ENCODE measurements around the gene PDE8A. TPM values are rescaled to one million over a fixed set of nuclear protein-coding genes. Genes with fewer than 3 reads are reported as not detected.

The PDE8A gene
- total and polyA plus RNA-seq, 7 donors, result 27.8 to 45.5 (median 39.0) TPM

DNA sequence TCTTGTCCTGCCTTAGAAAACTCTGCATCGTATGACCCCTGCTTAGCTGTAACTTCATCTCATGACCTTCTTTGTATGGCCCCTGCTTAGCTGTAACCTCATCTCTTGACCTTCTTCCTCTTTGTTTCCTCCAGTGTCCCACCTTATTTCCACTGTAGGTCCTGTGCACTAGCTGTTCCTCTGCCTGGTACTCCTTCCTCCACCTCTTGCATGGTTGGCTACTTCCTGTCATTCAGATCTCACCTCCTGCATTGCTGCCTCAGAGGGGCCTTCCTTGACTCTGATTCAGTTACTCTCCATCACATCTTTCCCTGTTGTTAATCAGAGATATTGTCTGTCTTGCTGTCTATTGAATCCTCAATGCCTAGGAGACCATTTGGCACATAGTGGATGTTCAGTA is 63.2 kb downstream of the PDE8A start:
- Histone ChIP-seq H3K4me1 (peaks cover 0 to 17% (median 6%) of the 10 kb centered on the region in 4 donors), H3K4me3 (no peak overlapping the region), H3K27me3 (no peaks in the 10 kb centered on the region), H3K27ac (peak overlapping the region in 1 of 4 donors; percentile 1), H3K36me3 (no peaks in the 10 kb centered on the region), H3K9me3 (no peaks in the 10 kb centered on the region)
- DNase-seq, result no peak
- TF ChIP-seq, protein P1, sequence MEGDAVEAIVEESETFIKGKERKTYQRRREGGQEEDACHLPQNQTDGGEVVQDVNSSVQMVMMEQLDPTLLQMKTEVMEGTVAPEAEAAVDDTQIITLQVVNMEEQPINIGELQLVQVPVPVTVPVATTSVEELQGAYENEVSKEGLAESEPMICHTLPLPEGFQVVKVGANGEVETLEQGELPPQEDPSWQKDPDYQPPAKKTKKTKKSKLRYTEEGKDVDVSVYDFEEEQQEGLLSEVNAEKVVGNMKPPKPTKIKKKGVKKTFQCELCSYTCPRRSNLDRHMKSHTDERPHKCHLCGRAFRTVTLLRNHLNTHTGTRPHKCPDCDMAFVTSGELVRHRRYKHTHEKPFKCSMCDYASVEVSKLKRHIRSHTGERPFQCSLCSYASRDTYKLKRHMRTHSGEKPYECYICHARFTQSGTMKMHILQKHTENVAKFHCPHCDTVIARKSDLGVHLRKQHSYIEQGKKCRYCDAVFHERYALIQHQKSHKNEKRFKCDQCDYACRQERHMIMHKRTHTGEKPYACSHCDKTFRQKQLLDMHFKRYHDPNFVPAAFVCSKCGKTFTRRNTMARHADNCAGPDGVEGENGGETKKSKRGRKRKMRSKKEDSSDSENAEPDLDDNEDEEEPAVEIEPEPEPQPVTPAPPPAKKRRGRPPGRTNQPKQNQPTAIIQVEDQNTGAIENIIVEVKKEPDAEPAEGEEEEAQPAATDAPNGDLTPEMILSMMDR (IDR thresholded peaks at IDR 0.05), result no peak
- no peak for TF ChIP-seq POLR2AphosphoS5 (IDR thresholded peaks at IDR 0.05)
- TF ChIP-seq POLR2A (IDR thresholded peaks at IDR 0.05), result no peak
- no peak for TF ChIP-seq EP300 (IDR thresholded peaks at IDR 0.05)
- WGBS, 2 donors, result 94 to 98% methylated on average over 1 of the region's 1 CpG
- intact Hi-C loops (cut with DNase I), result loop anchor here (1.0 kb wide), 2 partner anchors 61 to 90 kb away; no protein-coding TSS in a partner anchor

DNA sequence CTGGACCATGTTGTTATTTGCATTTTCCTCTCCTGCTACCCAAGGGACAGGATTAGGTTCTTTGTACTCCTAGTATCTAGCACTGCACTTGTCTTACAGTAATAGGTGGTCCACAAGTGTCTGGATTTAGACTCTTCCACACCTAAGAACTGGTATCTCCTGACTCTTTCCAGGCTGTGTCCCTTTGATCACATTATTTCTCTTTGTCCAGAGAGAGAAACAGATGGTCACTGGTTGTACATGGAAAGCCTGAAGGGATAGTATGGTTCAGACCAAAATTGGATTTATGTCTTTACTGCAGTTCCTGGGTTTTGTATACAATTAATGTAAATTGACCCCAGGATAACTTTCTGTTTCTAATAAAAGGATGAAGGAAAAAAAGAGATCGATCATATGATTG is 64.0 kb downstream of the PDE8A start:
- Histone ChIP-seq H3K27ac (no peak overlapping the region), H3K4me1 (peaks cover 0 to 17% (median 6%) of the 10 kb centered on the region in 4 donors), H3K4me3 (no peak overlapping the region), H3K27me3 (no peaks in the 10 kb centered on the region), H3K9me3 (no peaks in the 10 kb centered on the region), H3K36me3 (no peaks in the 10 kb centered on the region)
- WGBS, 2 donors, result 39 to 60% methylated on average over 1 of the region's 1 CpG
- TF ChIP-seq, protein P1 (IDR thresholded peaks at IDR 0.05), result no peak
- TF ChIP-seq POLR2AphosphoS5 (IDR thresholded peaks at IDR 0.05), result no peak
- no peak for TF ChIP-seq POLR2A (IDR thresholded peaks at IDR 0.05)
- no peak for TF ChIP-seq EP300 (IDR thresholded peaks at IDR 0.05)
- intact Hi-C loops (cut with DNase I), result no loop called here
- DNase-seq, result no peak

DNA sequence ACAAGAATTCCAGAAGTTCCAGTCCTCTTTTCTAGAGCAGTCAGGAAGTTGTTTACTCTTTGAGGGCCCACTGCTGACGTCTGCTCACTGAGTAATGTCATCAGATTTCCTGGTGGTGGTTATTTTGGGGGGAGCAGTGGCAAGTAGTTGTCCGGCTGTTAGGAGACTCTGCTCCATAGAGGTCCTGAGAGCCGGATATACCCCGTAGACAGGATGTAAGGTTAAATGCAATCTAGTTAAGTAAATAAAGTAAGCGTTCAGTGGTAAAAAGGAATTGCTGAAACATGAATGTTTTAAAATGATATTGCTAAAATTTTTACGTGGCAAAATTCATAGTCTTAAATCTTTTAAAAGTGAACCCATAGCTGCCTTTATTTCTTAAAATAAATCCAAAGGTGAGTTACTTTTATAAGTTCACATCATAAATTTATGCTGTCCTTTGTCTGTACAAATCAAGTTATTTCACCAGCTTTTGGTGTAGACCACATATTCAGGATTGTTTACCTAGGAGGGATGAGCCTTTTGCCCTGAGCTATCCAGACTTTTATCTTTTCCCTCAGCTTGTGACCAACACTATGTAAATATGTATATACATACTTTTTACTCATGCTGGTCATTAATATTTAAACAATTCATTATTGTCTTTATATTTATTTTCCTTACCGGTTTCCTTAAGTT is 65.8 kb downstream of the PDE8A start:
- no peak for DNase-seq
- Histone ChIP-seq H3K9me3 (no peaks in the 10 kb centered on the region), H3K27me3 (no peaks in the 10 kb centered on the region), H3K4me3 (no peak overlapping the region), H3K36me3 (no peaks in the 10 kb centered on the region), H3K4me1 (peaks cover 0 to 17% (median 6%) of the 10 kb centered on the region in 4 donors), H3K27ac (peak overlapping the region in 3 of 4 donors; percentile 26 to 46 (median 45))
- peak in 1 of 4 donors; percentile 33 for TF ChIP-seq EP300 (IDR thresholded peaks at IDR 0.05)
- peak in 1 of 4 donors; percentile 63 for TF ChIP-seq POLR2AphosphoS5 (IDR thresholded peaks at IDR 0.05)
- TF ChIP-seq, protein P1 (IDR thresholded peaks at IDR 0.05), result no peak
- 3 to 19% methylated on average over 7 of the region's 7 CpGs for WGBS, 2 donors
- intact Hi-C loops (cut with DNase I), result no loop called here

DNA sequence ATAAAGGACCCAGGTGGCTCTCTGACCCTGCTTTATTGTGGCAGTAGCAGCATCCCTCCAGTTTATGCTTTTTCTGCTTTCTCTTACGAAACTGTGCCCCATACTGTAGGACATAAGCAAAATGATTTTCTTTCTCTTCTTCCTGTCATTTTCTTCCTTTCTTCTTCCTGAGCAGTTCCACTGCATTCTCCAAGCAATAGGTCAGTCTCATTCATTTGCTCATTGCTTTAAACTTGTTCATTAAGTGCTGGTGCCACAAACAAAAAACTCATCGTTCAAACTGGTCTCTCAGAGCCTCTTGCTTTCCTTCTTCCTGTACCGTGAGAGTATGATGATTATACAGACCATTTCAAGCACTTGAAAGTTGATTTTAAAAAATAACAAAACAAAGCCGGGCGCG is 66.8 kb downstream of the PDE8A start:
- TF ChIP-seq, protein P1 (IDR thresholded peaks at IDR 0.05), result no peak
- TF ChIP-seq POLR2A (IDR thresholded peaks at IDR 0.05), result no peak
- no peak for TF ChIP-seq POLR2AphosphoS5 (IDR thresholded peaks at IDR 0.05)
- no peak for TF ChIP-seq EP300 (IDR thresholded peaks at IDR 0.05)
- Histone ChIP-seq H3K4me3 (no peak overlapping the region), H3K27ac (peak overlapping the region in 1 of 4 donors; percentile 41), H3K27me3 (no peaks in the 10 kb centered on the region), H3K4me1 (peaks cover 0 to 17% (median 6%) of the 10 kb centered on the region in 4 donors), H3K9me3 (no peaks in the 10 kb centered on the region), H3K36me3 (no peaks in the 10 kb centered on the region)
- 47 to 72% methylated on average over 6 of the region's 6 CpGs for WGBS, 2 donors
- no peak for DNase-seq
- intact Hi-C loops (cut with DNase I), result no loop called here
